Astrocyte of the cerebellum (primary cell): Measurements from ENCODE around the gene CAMSAP2.

ENCODE experiments used
- DNase-seq: peaks from one replicate; pipeline ENCODE4 v3.0.0-alpha.2; 2011; ENCODE audit warnings: low read depth
- H3K4me3 ChIP-seq: 2 replicates; pipeline ENCODE4 v1.5.1; 2011; ENCODE audit warnings: mild to moderate bottlenecking, low read depth, low read length, moderate library complexity
- CTCF ChIP-seq: IDR thresholded peaks from 2 replicates; pipeline ENCODE4 v1.5.1; 2012; ENCODE audit warnings: low read length, low read depth, moderate library complexity, mild to moderate bottlenecking; ENCODE audit errors: missing control alignments
- in situ Hi-C: cut with HindIII; loops from 2 replicates; pipeline ENCODE4 v1.10.0; 2017; ENCODE audit warnings: low sequenced_read_pairs

The CAMSAP2 gene

GRCh38 chr1:200877839-200878551 is 139.3 kb downstream of the CAMSAP2 start:
- no peak overlapping the region for H3K4me3 ChIP-seq
- TF ChIP-seq CTCF = no peak
- in situ Hi-C loops = no loop called here
- DNase-seq = no peak

- no peak overlapping the region for H3K4me3 ChIP-seq
- DNase-seq = no peak
- in situ Hi-C loops = no loop called here
- no peak for TF ChIP-seq CTCF
Observed at GRCh38 chr1:200880212-200880611, 141.5 kb downstream of the CAMSAP2 start.

GRCh38 chr1:200883118-200883517 is 144.4 kb downstream of the CAMSAP2 start:
- no peak for DNase-seq
- no peak for TF ChIP-seq CTCF
- in situ Hi-C loops = no loop called here
- H3K4me3 ChIP-seq = no peak overlapping the region

- no peak for DNase-seq
- in situ Hi-C loops = no loop called here
- no peak overlapping the region for H3K4me3 ChIP-seq
- TF ChIP-seq CTCF = no peak
Observed at GRCh38 chr1:200885623-200886402, 147.1 kb downstream of the CAMSAP2 start.

GRCh38 chr1:200886594-200886993 is 147.9 kb downstream of the CAMSAP2 start:
- no peak for TF ChIP-seq CTCF
- in situ Hi-C loops = no loop called here
- no peak for DNase-seq
- no peak overlapping the region for H3K4me3 ChIP-seq

- H3K4me3 ChIP-seq = no peak overlapping the region
- DNase-seq = no peak
- TF ChIP-seq CTCF = no peak
- in situ Hi-C loops = no loop called here
Observed at GRCh38 chr1:200887036-200887435, 148.3 kb downstream of the CAMSAP2 start.
